Endothelial cell (in vitro differentiated cells): ENCODE data around the gene LARP4. TPM values are rescaled to one million over a fixed set of nuclear protein-coding genes. Genes with fewer than 3 reads are reported as not detected.

Experiments used
- DNase-seq: peaks from one replicate; pipeline ENCODE4 v3.0.0; 2021; ENCODE audit warnings: low spot score
- H3K27ac Mint-ChIP-seq: one replicate; pipeline ENCODE4 v1.8.0; 2021; ENCODE audit warnings: mixed read lengths, inconsistent platforms; ENCODE audit not compliant: unreplicated experiment
- H3K27me3 Mint-ChIP-seq: one replicate; pipeline ENCODE4 v1.8.0; 2021; ENCODE audit warnings: mild to moderate bottlenecking, moderate library complexity, mixed read lengths, inconsistent platforms; ENCODE audit not compliant: unreplicated experiment
- H3K36me3 Mint-ChIP-seq: one replicate; pipeline ENCODE4 v1.8.0; 2021; ENCODE audit warnings: mild to moderate bottlenecking, low read depth, mixed read lengths, inconsistent platforms; ENCODE audit not compliant: unreplicated experiment
- H3K4me1 Mint-ChIP-seq: one replicate; pipeline ENCODE4 v1.8.0; 2021; ENCODE audit warnings: mild to moderate bottlenecking, mixed read lengths, inconsistent platforms; ENCODE audit not compliant: unreplicated experiment
- H3K4me3 Mint-ChIP-seq: one replicate; pipeline ENCODE4 v1.8.0; 2021; ENCODE audit warnings: mild to moderate bottlenecking, mixed read lengths, inconsistent platforms; ENCODE audit not compliant: unreplicated experiment
- H3K9me3 Mint-ChIP-seq: one replicate; pipeline ENCODE4 v1.8.0; 2021; ENCODE audit warnings: mixed read lengths, inconsistent platforms; ENCODE audit not compliant: unreplicated experiment
- total RNA-seq: library from RNA; stranded (reverse); fragmentation: NEBNext Ultra II Directional; extraction: Animal tissue kit (Norgen Biotek cat#: 25700); gene quantifications from one replicate; pipeline ENCODE4 v1.2.1, GENCODE V29; 2021; ENCODE audit not compliant: unreplicated experiment
- TF ChIP-seq, protein P1 (sequence below): fragments of 200-600 bp; sonication (generic); IDR thresholded peaks from one replicate; pipeline ENCODE4 v1.5.0; 2021; ENCODE audit warnings: antibody characterized with exemption; ENCODE audit not compliant: unreplicated experiment

LARP4 gene
- total RNA-seq, 1 donor from 2014 or later: 38.0 TPM

DNA sequence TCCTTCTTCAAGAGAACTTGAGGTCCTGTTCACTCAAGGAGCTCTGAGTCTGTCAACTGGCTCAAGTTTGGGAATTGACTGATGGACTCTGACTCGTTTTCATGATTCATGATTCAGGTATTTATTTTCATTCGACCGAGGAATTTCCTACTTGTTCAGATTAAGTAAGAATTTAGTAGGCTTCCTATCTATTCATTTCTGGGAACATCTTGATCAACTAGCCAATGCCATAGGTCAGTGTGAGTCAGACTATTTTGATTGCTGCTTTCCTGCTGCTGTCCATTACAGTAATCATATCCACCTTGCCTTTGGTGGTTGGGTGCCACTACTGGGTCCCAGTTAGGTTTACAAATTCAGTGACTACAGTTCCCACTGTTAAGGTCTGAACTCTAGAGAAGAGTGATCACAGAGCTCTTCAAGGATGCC, 10.4 kb upstream of the LARP4 start:
- Mint-ChIP-seq H3K9me3 (no peaks in the 10 kb centered on the region), H3K36me3 (no peaks in the 10 kb centered on the region), H3K27me3 (no peaks in the 10 kb centered on the region), H3K4me1 (no peaks in the 10 kb centered on the region), H3K27ac (no peak overlapping the region), H3K4me3 (no peak overlapping the region)
- no peak for DNase-seq
- TF ChIP-seq, protein P1, sequence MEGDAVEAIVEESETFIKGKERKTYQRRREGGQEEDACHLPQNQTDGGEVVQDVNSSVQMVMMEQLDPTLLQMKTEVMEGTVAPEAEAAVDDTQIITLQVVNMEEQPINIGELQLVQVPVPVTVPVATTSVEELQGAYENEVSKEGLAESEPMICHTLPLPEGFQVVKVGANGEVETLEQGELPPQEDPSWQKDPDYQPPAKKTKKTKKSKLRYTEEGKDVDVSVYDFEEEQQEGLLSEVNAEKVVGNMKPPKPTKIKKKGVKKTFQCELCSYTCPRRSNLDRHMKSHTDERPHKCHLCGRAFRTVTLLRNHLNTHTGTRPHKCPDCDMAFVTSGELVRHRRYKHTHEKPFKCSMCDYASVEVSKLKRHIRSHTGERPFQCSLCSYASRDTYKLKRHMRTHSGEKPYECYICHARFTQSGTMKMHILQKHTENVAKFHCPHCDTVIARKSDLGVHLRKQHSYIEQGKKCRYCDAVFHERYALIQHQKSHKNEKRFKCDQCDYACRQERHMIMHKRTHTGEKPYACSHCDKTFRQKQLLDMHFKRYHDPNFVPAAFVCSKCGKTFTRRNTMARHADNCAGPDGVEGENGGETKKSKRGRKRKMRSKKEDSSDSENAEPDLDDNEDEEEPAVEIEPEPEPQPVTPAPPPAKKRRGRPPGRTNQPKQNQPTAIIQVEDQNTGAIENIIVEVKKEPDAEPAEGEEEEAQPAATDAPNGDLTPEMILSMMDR: no peak

GRCh38 chr12:50394469-50395029, 6.1 kb upstream of the LARP4 start:
- H3K9me3 Mint-ChIP-seq: no peaks in the 10 kb centered on the region
- DNase-seq: no peak
- H3K4me1 Mint-ChIP-seq: peaks cover 3% of the 10 kb centered on the region
- TF ChIP-seq, protein P1: no peak
- H3K4me3 Mint-ChIP-seq: no peak overlapping the region
- H3K36me3 Mint-ChIP-seq: no peaks in the 10 kb centered on the region
- H3K27me3 Mint-ChIP-seq: no peaks in the 10 kb centered on the region
- no peak overlapping the region for H3K27ac Mint-ChIP-seq

GRCh38 chr12:50397117-50397650, 3.5 kb upstream of the LARP4 start:
- no peaks in the 10 kb centered on the region for H3K9me3 Mint-ChIP-seq
- TF ChIP-seq, protein P1: no peak
- no peak overlapping the region for H3K27ac Mint-ChIP-seq
- H3K36me3 Mint-ChIP-seq: no peaks in the 10 kb centered on the region
- H3K4me3 Mint-ChIP-seq: no peak overlapping the region
- peaks cover 4% of the 10 kb centered on the region for H3K27me3 Mint-ChIP-seq
- H3K4me1 Mint-ChIP-seq: peaks cover 18% of the 10 kb centered on the region
- no peak for DNase-seq

GRCh38 chr12:50398931-50399330, 1.8 kb upstream of the LARP4 start:
- H3K4me3 Mint-ChIP-seq: no peak overlapping the region
- H3K27me3 Mint-ChIP-seq: peaks cover 4% of the 10 kb centered on the region
- H3K9me3 Mint-ChIP-seq: no peaks in the 10 kb centered on the region
- H3K27ac Mint-ChIP-seq: no peak overlapping the region
- DNase-seq: no peak
- H3K36me3 Mint-ChIP-seq: no peaks in the 10 kb centered on the region
- H3K4me1 Mint-ChIP-seq: peaks cover 27% of the 10 kb centered on the region
- TF ChIP-seq, protein P1: no peak

DNA sequence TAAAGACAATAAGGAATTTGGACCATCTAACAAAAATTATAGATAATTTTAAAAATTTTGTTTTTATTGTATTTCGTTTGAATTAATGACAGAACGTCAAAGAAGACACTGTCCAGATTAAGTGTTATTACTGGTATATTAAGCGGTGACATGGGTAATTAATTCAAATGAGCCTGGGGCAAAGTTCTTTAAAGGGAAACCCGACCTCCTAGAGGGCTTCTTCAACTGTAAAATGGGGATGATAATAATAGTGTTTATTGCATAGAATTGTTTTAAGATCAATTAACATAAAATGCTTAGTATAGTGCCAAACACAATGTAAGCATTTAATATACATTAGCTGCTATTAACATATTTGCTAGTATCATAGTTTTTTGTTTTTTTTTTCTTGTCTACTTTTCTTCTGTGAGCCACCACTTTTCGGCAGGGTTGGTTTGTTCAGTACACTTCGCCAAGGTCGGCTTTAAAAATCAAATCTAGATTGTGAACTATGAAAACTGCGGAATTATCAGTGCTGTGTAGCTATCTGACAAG, 514 bp upstream of the LARP4 start:
- Mint-ChIP-seq H3K4me1 (peaks cover 27% of the 10 kb centered on the region), H3K4me3 (peak overlapping the region; percentile 99), H3K27ac (peak overlapping the region; percentile 97), H3K27me3 (peaks cover 4% of the 10 kb centered on the region), H3K9me3 (no peaks in the 10 kb centered on the region), H3K36me3 (no peaks in the 10 kb centered on the region)
- TF ChIP-seq, protein P1: no peak
- no peak for DNase-seq
